Cardiac fibroblast (primary cell): ENCODE measurements around the gene THRSP.

ENCODE experiments used
- DNase-seq, 2 donors: peaks; one replicate each; pipeline versions ENCODE4 v3.0.0 to v3.0.0-alpha.2; 2010; ENCODE audit warnings: low read depth in 2 of 2
- H3K4me3 ChIP-seq, 2 donors: replicated peaks in 1 of 2; 1 replicate in 1 of 2; 2 replicates in 1 of 2; pipeline ENCODE4 v1.5.1; 2011; ENCODE audit warnings: low read depth in 2 of 2, low read length in 2 of 2, mild to moderate bottlenecking in 2 of 2, moderate library complexity in 1 of 2
- TF ChIP-seq, protein P1 (sequence below): IDR thresholded peaks from one replicate; pipeline ENCODE4 v1.5.1; 2011; ENCODE audit warnings: low read depth, mild to moderate bottlenecking, low read length, inconsistent platforms

The THRSP gene

DNA sequence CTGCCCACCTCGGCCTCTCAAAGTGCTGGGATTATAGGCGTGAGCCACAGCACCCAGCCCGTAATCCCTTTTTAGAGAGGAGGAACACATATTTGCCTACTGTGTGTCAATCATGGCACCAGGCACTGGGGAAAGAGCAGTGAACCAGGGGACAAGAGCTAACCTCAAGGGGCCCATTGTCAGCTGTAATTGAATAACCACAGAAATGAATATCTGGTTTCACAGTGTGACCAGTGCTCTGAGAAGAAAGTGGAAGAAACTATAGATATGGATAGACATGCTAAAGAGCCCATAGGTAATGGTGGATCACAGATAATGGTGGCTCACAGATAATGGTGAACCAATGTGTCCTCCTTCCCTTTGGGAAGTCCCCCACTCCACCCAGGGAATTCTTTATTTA, 32.0 kb upstream of the THRSP start:
- TF ChIP-seq, protein P1, sequence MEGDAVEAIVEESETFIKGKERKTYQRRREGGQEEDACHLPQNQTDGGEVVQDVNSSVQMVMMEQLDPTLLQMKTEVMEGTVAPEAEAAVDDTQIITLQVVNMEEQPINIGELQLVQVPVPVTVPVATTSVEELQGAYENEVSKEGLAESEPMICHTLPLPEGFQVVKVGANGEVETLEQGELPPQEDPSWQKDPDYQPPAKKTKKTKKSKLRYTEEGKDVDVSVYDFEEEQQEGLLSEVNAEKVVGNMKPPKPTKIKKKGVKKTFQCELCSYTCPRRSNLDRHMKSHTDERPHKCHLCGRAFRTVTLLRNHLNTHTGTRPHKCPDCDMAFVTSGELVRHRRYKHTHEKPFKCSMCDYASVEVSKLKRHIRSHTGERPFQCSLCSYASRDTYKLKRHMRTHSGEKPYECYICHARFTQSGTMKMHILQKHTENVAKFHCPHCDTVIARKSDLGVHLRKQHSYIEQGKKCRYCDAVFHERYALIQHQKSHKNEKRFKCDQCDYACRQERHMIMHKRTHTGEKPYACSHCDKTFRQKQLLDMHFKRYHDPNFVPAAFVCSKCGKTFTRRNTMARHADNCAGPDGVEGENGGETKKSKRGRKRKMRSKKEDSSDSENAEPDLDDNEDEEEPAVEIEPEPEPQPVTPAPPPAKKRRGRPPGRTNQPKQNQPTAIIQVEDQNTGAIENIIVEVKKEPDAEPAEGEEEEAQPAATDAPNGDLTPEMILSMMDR = no peak
- H3K4me3 ChIP-seq = no peak overlapping the region
- DNase-seq = no peak

DNA sequence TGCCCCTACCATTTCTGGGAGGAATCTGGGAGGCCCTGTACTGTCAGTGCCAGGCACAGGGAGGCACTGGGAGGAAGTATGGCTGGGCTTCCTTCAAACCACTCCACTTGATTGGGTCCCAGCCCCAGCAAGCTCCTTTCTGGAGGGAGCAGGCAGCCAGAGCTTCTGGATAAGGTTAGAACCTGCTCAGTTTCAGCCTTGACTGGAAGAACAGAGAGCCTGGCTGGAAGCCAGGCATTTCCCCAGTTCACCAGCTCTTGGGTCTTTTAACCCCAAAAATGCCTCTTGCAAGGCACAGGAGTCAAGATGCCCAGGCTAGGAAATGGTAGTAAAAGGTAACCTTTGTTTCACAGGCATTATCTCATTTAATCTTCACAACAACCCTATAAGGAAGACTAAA, 31.6 kb upstream of the THRSP start:
- TF ChIP-seq, protein P1 = no peak
- H3K4me3 ChIP-seq = no peak overlapping the region
- peak in 1 of 2 donors; percentile 63 for DNase-seq

DNA sequence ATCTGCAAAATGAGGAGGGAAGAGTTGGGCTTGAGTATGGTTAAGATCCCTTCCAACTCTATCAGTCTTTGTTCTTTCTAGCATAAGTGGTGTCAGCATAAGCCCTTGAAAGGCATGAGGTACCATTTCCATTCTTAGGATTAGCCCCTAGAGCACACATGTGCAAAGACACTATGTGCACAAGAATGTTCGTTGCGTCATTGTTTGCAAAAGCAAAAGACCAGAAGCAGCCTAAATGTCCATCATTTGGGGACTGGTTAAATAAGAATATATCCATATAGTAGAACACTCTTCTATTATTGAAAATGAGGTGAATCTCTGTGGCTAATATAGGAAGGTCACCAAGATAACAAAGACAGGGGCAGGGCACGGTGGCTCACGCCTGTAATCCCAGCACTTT, 30.6 kb upstream of the THRSP start:
- peak in 1 of 2 donors; percentile 31 for DNase-seq
- H3K4me3 ChIP-seq = no peak overlapping the region
- TF ChIP-seq, protein P1 = no peak

DNA sequence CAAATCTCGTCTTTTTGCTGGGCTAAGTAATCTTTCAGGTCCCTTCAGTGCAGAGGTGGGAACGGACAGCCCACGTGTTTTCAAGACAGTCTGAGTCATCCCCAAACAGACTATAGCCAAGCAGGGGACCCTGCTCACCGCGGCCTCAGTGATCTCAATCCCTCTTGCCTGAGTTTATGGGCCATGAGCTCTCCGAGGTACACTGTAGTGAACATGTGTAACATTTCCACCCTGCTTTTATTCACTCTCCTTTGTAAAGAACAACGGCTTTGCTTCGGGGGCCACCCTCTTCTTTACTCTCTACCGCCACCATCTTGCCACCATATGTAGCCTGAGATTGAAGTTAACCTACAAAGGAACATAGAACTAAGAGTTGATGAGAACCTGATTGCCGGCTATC, 29.0 kb upstream of the THRSP start:
- TF ChIP-seq, protein P1 = no peak
- H3K4me3 ChIP-seq = no peak overlapping the region
- DNase-seq = no peak

DNA sequence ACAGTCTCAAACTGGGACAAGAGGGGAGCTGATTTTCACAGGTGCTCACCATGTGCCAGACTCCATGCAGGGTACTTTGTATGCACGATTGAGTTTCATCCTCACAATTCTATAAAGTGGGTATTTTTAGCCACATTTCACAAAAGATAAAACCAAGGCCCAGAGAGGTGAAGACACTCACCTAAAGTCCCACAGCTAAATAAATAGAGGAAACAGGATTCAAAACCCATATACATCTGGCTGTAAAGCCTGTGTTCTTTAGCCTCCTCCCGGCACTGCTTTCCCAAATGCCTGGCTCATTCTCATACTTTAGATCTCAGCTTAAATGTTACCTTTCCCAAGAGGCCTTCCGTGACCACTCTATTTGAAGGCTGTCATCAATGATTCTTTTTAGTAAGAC, 27.3 kb upstream of the THRSP start:
- TF ChIP-seq, protein P1 = no peak
- H3K4me3 ChIP-seq = no peak overlapping the region
- no peak for DNase-seq

DNA sequence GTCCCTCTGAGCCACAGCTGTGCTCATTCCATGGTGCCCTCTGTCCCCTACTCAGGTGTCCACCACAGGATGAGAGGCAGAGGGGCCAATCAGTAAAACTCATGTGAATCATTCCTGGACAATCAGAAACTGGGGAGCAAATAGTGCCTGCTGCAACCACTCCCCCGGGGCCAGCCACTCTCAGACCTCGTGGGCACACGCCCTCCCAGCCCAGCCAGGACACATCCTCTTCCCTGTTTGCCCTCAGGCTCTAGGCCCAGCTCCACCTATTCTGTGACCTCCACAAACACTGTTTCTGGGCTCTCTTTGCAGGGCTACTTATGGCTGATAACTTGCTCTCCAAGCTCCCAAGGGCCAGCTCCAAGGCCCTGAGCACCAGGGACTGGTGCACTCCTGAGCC, 26.6 kb upstream of the THRSP start:
- TF ChIP-seq, protein P1 = no peak
- DNase-seq = no peak
- H3K4me3 ChIP-seq = no peak overlapping the region
